GM19463 (cell line): ENCODE data around the gene LPP.

Experiments used
- ATAC-seq: cut with Tn5 transposase; IDR thresholded peaks from one replicate; pipeline ENCODE4 v1.9.1; 2021; ENCODE audit warnings: mild to moderate bottlenecking, moderate library complexity; ENCODE audit not compliant: unreplicated experiment

The LPP gene

DNA sequence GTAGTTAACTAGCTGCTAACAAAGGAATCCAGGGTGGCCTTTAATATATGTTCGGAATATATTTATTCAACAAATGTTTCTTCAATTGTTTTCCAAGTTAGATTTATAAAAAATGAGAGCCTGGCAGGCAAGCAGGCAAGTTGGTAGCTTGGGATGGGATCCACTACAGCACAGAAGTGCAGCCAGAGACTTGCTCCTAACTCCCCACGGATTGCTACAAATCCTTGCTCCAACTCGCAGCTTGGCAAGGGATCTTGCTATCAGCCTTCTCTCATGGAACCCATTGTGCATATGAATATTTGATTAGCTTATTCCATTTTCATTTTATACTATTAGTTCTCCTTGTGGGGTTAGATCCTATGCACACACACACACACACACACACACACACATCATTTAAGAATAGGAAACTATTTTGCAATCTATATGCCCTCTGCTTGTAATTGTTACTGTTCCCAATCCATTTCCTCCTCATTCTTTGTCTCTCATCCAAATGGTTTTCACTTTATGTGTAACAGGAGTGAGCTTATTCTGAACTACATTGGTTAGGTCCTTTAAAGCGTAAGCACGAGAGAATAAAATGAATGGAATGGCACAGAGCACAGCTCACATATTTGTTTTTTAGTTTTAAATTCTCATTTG, 505.6 kb downstream of the LPP start:
- no peak for ATAC-seq

DNA sequence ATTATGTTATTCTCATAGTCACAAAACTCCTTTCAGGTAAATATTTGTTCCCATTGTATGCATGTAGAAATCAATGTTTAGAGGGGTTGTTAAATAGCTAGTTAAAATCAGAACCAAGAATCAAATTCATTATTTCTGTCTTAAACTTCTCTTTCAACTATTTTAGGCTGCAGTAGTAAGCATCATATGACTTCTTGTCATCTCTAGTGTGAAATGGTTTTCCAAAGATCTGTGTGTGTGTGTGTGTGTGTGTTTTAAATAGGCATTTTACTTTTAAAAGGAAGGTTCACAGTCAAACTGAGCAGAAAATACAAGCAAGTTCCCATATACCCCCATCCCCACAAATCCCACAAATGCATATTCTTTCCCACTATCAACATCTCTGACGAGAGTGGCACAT, 506.5 kb downstream of the LPP start:
- no peak for ATAC-seq

DNA sequence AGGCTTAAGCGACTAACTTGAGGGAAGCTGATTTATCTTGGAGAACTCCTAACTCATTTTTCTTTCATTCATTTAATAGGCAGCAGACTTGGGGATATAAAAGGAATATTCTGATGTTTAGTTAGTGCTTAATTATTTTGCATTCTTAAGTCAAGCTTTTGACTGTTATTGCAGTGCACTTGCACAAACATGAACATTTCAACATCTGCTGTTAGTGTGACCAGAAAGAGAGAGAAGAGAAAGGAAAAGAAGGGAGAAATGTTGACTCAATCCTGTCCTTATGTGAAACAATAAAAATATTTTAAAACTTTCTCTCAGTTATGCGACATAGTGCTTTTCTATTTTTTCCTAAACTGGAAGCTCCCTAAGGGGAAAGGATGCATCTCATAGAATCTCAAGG, 507.8 kb downstream of the LPP start:
- ATAC-seq = no peak

DNA sequence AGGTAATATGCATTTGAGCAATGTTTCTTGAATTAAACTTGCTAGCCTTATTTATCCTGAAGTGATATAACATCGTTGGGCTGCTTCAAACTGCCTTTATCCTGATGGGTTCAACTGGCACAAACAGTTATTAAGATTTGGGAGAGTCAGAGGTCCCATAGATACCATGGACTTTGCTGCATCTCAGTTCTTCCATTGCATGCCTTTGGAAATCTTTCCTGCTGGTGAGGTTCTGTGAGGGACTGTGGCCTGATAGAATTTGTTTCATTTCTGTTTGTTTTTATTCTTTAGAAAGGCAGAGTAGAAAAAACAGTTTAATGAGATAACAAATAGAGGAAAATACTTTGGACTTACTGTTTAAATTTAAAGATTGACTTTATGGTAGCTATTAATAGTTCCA, 508.3 kb downstream of the LPP start:
- no peak for ATAC-seq

DNA sequence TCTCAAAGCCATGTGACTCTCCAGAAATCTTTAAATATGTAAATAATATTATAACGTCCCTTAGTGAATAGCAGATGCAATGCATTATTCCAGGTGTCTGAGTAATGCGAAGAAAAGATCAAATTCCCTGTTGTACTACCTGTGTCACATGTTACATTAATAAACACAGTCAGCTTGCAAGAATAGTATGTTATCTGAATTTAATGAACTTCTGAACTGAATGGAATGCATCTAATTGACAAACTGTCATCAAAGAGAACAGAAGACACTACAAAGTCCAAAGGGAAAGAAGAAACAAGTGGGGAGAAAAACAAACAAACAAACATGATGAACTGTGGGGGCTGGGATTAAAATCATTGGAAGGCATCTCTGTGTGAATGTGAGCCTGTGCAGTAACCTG, 508.8 kb downstream of the LPP start:
- no peak for ATAC-seq

DNA sequence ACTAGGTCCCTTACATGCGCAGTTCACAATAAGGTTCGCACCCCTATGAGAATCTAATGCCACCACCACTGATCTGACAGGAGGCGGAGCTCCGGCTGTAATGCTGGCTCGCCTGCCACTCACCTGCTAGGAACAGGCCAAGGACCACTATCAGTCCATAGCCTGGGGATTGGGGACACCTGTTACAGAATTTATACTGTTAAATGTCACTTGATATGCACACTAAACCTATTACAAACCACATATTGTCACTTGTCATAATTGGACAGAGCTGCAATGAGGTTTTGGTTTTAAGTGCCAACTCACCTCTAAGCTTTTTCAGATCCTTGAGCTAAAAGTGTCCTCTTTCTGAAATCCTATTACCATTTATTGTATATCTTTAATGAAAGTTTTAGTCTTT, 509.9 kb downstream of the LPP start:
- ATAC-seq = no peak

DNA sequence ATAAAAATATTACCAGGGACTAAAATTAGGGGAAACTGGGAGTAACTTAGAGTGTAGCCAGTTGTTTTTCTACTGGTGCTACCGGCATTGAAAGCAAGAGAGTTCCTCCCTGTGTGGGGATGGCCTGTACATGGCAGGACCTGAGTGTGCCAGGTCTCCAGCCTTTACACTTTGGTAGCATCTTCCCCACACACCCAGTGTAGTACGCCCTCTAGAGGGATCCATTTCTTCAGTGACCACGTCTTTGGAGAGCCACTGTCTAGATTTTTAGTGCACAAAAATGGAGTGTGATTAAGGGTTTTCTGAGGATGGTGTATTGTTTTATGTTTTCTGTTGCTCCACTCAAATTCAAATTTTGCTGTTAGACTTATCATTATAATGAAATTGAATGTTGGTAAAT, 510.8 kb downstream of the LPP start:
- ATAC-seq = no peak

DNA sequence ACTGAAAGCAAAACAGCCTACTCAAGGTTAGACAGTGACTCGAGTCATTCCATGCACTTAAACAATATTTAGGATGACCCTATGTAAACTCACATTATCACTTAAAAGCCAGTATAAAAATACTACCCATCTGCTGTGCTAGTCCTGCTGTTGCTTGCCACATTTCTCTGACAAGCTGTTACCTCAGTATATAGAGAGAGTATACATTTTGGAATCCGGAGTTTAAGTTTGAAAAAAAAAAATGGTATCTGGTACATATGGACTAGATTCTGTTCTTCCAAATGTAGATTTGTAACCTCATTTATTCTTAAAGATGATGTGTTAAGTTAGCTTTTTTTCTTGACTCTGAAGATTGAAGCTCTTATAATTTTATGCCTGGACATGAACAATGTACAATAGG, 514.0 kb downstream of the LPP start:
- ATAC-seq = no peak

DNA sequence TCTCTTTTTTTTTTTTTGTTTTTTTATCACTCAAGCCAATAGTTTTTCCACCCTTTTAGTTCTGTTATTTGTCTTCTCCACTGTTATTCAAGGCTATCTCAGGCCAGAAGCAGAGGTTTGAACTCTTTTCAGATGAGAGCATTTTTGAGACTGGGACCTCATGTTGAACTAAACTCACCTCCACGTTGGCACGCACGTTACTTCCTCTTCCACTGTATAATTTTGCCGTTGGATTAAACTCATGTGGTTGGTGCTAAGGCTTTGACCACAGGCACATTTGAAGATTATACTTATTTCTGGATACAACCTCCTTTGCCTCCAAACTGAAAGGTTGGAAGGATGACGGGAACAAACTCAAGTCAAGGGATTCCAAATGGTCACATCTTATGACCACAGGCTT, 516.5 kb downstream of the LPP start:
- ATAC-seq = no peak

DNA sequence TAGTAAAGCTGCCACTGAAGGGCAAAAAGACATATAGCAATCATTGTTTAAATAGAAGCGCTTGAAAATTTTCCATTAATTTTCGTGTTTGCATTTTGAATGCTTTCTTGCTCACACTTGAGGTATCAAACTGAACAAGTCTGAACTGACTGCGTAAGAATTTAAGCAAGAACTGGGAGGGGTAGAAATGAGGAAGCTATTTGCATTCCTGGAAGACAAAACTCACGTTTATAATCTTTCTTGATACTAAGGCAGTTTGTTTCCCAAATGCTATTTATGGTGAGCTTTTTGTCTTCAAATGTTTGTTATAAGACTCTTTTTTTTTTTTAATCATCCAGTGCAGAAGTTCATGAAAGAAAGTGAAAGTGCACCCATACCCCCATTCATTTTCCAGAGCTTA, 518.0 kb downstream of the LPP start:
- ATAC-seq = no peak

DNA sequence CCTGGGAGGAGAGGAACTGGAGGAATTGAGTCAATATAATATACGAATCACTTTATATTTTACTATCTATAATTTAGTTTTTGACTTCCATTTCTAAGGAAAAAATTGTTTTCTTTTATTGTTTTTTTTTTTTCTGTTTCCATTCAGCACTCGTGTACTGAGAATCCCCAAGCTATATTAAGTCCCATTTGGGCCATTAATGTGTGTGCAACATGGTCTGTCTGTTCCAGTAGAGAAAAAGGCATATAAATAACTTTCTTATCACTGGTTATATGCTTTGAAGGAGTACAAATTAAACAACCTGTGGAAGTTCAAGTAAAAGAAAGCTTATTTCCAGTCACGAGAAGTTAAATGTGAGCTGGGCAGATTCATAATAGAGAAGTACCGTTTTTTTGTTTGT, 518.9 kb downstream of the LPP start:
- ATAC-seq = no peak

DNA sequence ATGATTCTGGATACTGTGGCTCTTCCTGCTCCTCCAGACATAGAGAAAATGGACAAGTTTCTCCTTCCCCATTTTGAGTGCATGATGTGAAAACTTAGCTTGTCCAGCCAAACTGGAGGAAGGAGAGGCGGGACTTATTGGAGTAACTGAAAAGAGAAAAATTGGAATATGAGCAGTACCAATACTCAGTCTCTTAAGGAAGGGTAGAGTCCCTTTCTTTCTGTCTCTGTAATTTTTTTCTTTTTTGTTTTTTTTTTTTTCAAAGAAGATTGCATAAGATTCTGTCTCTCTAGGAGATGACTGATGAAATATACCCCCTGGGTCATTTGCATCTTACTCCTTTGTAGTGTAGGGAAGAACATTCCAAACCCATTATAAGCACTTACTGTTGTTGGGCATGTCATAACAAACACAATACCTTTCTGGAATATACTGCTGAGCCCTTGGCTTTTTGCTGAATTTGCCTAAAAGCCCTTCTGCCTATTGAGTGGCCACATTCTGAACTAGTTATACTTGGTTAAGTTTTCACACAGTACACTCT, 519.8 kb downstream of the LPP start:
- ATAC-seq = no peak

DNA sequence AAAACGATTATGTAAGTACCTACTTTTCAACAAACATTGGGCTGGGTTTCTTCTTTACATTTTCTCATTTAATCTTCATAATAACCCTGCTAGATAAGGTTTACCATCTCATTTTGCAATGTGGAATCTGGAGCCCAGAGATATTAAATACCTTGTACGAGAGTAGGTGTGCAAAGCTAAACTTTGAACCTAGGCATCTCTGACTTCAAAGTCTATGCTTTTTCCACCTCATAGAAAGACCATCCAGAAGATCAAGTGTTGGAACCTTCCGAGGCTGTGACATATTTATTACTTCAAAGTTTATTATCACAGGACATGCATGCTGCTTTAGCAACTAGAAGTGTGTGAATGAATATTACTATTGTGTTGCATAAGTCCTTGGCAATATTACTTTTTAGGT, 520.6 kb downstream of the LPP start:
- no peak for ATAC-seq

DNA sequence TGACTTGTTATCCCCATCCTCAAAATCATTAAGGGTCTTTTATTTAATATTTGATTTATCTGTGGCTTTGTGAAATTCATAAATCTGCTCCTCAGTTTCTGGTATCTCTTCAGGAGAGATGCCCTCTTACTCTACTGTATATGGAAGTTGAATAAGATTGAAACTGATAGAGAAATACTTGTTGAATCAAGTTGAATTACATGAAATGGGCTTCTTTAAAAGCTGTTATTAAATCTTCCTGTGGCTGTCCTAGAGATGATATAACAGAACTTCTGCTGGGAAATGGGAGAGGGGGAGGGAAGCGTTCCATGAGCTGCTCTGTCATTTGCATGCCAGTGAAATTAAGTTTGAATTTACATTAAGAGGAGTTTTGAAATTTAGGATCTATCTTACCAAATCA, 523.4 kb downstream of the LPP start:
- ATAC-seq = no peak

DNA sequence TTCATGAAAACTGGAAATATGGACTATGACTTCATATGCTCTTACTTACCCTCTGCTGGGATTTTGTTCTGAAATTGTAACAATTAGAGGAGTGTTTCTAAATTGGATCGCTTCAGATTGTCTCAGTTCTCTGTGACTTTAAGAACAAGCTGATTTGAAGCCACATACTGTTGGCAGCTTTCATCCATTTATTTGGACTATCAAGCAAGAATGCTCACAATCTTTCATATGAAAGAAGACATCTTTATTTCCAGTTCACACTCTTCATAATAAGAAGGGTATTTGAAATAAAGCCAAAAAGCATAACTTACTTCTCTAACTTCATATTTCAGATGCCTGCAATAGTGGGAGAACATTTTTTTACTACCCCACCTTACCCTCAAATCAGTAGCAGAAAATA, 526.2 kb downstream of the LPP start:
- ATAC-seq = no peak

DNA sequence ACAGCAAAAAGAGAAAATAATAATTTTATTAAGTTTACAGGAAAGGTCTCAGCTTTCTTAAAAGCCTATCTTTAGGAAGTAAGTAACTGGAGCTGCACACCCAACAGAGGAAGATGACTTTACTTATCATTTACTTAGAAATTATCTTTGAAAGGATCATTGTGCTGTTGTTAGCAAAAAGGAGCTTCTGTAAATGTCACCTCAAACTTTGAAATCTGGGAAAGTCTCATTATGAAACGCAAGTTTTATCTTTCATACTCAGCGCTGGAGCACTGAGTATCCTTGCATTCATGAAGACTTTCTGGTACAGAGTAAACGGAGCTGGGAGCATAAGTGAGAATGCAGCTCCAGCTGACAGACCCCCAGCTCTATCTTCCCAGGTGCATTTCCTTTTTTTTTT, 526.6 kb downstream of the LPP start:
- ATAC-seq = no peak

DNA sequence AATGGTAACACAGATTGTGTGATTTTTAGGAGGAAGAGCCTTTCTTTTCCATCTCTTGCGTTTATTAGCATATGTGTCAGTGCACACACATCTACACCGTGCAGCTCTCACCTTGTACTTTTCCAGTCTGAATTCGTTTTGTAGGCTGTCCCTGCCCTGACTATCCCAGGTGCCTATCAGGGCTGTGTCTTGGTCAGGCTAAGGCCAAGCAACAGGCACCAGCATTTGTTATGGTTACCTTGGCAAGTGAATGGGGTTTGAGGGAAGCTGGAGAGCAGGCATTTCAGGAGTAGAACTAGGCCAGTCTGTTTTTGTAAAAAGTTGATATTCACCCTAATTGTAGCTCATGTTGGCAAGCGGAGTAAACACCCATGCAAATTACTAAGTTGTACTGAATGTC, 528.4 kb downstream of the LPP start:
- ATAC-seq = no peak

DNA sequence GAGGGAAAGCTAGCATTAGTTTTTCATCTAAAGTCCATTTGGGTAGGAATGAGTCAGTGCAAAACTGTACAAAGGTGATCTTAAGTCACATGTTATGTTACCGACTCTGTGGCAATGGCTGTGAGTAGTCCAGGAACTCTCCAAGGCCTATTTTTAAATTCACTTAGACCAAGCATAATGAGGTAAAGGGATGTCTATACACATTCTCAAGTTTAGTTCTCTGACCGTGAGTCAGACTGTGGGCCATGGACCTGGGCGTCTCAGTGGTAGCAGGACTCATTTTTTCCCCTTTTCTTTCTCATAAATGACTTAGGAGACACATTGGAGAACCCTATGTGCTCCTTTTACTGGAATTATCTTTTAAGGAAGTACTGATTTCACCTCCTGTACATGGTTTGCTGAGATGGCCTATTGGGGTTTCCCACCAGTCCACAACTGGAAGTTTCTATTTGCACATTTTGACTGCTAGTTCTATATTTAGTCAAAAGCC, 529.1 kb downstream of the LPP start:
- ATAC-seq = no peak

DNA sequence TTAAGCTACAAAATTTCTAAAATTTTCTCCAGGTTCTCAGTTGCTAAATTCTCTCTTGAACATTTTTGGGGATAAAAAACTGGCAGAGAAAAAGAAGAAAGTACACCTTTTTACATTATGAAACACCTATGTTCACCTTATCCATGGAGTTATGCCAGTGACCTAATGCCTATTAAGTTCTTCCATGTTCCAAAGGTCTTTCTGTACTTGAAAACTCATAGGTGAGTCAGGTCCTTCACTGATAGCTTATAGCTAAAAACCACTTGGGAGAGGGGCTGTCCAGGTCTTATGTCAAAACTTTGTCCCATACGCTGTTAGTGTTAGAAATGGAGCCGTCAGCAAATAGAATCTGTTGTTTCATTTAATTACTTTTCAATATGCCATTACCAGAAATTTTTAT, 530.3 kb downstream of the LPP start:
- no peak for ATAC-seq

DNA sequence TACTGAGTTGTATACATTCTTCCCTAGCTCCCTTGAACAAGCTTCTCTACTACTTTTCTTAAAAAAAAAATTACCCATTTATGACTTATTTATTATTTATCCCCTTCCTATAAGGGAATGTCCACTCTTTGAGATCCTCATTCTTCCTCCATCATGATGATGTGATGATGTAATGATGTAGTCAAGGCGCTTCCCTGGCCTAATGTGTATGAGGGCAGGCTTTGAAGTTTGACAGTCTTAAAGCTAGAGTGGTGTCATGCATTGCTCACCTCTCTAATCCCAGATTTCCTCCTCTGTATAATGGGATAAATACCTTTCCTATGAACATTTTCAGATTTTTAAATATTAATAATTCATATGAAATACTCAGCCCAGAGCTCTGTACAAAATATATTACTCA, 531.8 kb downstream of the LPP start:
- no peak for ATAC-seq

DNA sequence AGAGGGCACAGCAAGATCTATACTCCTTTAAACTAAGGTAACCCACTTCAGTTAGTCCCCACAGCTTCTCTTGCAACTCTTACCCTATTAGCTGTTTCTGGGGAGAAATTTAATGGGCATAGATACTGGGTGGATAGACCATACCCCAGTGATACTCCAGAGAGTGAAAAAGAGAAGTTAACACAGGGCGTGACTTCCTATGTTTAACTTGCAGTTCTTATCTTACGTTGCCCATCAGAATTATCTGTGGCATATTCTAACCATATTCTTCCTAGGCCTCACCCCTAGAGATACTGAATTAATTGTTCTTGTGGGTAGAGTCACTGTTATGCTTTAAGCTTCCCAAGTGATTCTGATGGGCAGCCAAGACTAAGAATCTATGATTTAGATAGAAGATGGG, 532.4 kb downstream of the LPP start:
- ATAC-seq = no peak

DNA sequence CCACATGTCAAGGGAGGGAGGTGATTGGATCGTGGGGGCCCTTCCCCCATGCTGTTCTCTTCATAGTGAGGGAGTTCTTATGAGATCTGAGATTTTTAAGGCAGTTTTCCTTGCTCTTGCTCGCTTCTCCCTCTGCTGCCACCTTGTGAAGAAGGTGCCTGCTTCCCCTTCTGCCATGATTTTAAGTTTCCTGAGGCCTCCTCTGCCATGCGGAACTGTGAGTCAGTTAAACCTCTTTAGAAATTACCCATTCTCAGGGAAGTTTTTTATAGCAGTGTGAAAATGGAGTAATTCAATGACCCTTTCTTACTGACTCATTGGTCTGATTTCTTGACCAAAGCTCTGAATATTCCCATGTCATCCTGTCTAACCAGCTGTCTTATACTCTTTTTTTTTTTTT, 533.4 kb downstream of the LPP start:
- no peak for ATAC-seq

DNA sequence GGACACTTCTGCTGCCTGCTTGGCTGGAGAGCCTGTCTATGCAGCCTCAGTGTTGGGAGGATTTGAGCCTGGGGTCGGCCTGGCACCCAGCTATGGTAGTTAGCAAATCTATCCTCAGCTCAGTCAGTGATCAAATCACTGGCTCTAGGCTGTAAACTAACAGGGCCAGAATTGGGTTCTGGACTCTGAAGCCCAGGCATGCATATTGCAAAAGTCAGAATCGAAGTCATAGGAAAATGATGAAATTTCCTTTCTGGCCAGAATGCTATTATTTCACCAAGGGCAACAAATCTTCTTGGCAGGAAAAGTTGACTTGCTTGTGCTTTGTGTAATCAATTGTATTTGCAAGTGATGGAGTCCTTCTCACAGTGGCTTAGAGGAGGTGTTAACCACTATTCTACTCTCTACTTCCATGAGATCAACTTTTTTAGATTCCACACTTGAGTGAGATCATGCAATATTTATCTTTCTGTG, 535.2 kb downstream of the LPP start:
- no peak for ATAC-seq
